ENCODE measurements around the gene C2CD3.

The C2CD3 gene

GRCh38 chr11:74015919-74016684 lies 154.7 kb downstream of the C2CD3 start:
- TF ChIP-seq CTCF (IDR thresholded peaks at IDR 0.05; ENCODE audit: low read depth, low read length) = no peak
- no peak overlapping the region for H3K4me3 ChIP-seq (ENCODE audit: low read depth, low read length)

GRCh38 chr11:74014880-74015279 lies 155.9 kb downstream of the C2CD3 start:
- no peak for TF ChIP-seq CTCF (IDR thresholded peaks at IDR 0.05; ENCODE audit: low read depth, low read length)
- H3K4me3 ChIP-seq (ENCODE audit: low read depth, low read length) = no peak overlapping the region

GRCh38 chr11:74013141-74013540 lies 157.7 kb downstream of the C2CD3 start:
- no peak for TF ChIP-seq CTCF (IDR thresholded peaks at IDR 0.05; ENCODE audit: low read depth, low read length)
- H3K4me3 ChIP-seq (ENCODE audit: low read depth, low read length) = no peak overlapping the region

- TF ChIP-seq CTCF (IDR thresholded peaks at IDR 0.05; ENCODE audit: low read depth, low read length) = no peak
- no peak overlapping the region for H3K4me3 ChIP-seq (ENCODE audit: low read depth, low read length)
Measured at GRCh38 chr11:74012074-74012809, 158.6 kb downstream of the C2CD3 start.

GRCh38 chr11:74011360-74012073 lies 159.3 kb downstream of the C2CD3 start:
- H3K4me3 ChIP-seq (ENCODE audit: low read depth, low read length) = no peak overlapping the region
- TF ChIP-seq CTCF (IDR thresholded peaks at IDR 0.05; ENCODE audit: low read depth, low read length) = no peak

- TF ChIP-seq CTCF (IDR thresholded peaks at IDR 0.05; ENCODE audit: low read depth, low read length) = no peak
- no peak overlapping the region for H3K4me3 ChIP-seq (ENCODE audit: low read depth, low read length)
Measured at GRCh38 chr11:74010306-74011300, 160.2 kb downstream of the C2CD3 start.

All from WI38 (cell line).